GM12878 (cell line): ENCODE data around the gene ZNF804B. TPM values are rescaled to one million over a fixed set of nuclear protein-coding genes. Genes with fewer than 3 reads are reported as not detected.

ENCODE experiments used
- ATAC-seq: fragments of 200-7000 bp; cut with Tn5 transposase; 3 replicates; pipeline ENCODE4 v1.9.1; 2020; ENCODE audit warnings: mild to moderate bottlenecking, moderate library complexity
- BruUV-seq: library from RNA; stranded (reverse); fragments of 400-500 nt; replicated peaks from 2 replicates; lab custom pipeline; 2021; lab: Mats Ljungman, UMichigan
- CTCF ChIA-PET: fragments of 300-600 bp; sonication (Branson Sonifier 250); formaldehyde crosslinking; extraction: SDS; loops from one replicate; lab custom pipeline; 2021; ENCODE audit warnings: inconsistent platforms; lab: Yijun Ruan, JAX
- POLR2A ChIA-PET: fragments of 350-600 bp; formaldehyde crosslinking; extraction: SDS; loops from one replicate; lab custom pipeline; 2021; ENCODE audit warnings: inconsistent platforms; lab: Charles Lee
- RAD21 ChIA-PET: fragments of 300-600 bp; sonication (Branson Sonifier 250); formaldehyde crosslinking; loops from one replicate; lab custom pipeline; 2023; ENCODE audit warnings: antibody characterized with exemption; ENCODE audit not compliant: unreplicated experiment; lab: Charles Lee
- SMC1A ChIA-PET: fragments of 300-600 bp; sonication (Branson Sonifier 250); formaldehyde crosslinking; loops from one replicate; lab custom pipeline; 2023; ENCODE audit not compliant: unreplicated experiment, uncharacterized antibody; lab: Charles Lee
- DNase-seq: peaks from one replicate; pipeline ENCODE4 v3.0.0-alpha.2; 2011; ENCODE audit warnings: low read depth, low spot score
- FAIRE-seq: peaks from 3 replicates; lab custom pipeline; 2011; peaks lifted over from hg19 to GRCh38; lab: Jason Lieb, UNC
- H2AFZ ChIP-seq: 2 replicates; pipeline ENCODE4 v1.6.0; 2011; ENCODE audit warnings: low read depth, low read length, control low read depth; ENCODE audit not compliant: control insufficient read depth
- H3K27ac ChIP-seq: 2 replicates; pipeline ENCODE4 v1.5.1; 2011; ENCODE audit warnings: control low read depth; ENCODE audit not compliant: control insufficient read depth, insufficient read depth
- H3K27me3 ChIP-seq, 2 experiments: replicated peaks in 1 of 2; 2 replicates each; pipeline versions ENCODE4 v1.6.0 to v1.6.1; 2011; ENCODE audit warnings: low read length in 1 of 2; ENCODE audit not compliant: control insufficient read depth in 2 of 2, insufficient read depth in 2 of 2
- H3K36me3 ChIP-seq, 2 experiments: 2 replicates each; pipeline ENCODE4 v1.5.1; 2011; ENCODE audit warnings: low read length in 1 of 2; ENCODE audit not compliant: control insufficient read depth in 2 of 2, insufficient read depth in 2 of 2
- H3K4me1 ChIP-seq: 2 replicates; pipeline ENCODE4 v1.6.1; 2011; ENCODE audit warnings: mild to moderate bottlenecking, low read length, moderate library complexity, mixed read lengths; ENCODE audit not compliant: control insufficient read depth, insufficient read depth
- H3K4me2 ChIP-seq: 2 replicates; pipeline ENCODE4 v1.6.0; 2011; ENCODE audit warnings: control low read depth; ENCODE audit not compliant: control insufficient read depth, insufficient read depth
- H3K4me3 ChIP-seq: fragments of 200-600 bp; sonication (generic); 2 replicates; pipeline ENCODE4 v1.5.1; 2016
- H3K79me2 ChIP-seq: 2 replicates; pipeline ENCODE4 v1.6.0; 2011; ENCODE audit warnings: low read length; ENCODE audit not compliant: control insufficient read depth, insufficient read depth
- H3K9ac ChIP-seq: 2 replicates; pipeline ENCODE4 v1.8.0; 2011; ENCODE audit warnings: low read length, control low read depth, mixed read lengths; ENCODE audit not compliant: control insufficient read depth, insufficient read depth
- H3K9me3 ChIP-seq: replicated peaks from 3 replicates; pipeline ENCODE4 v1.5.1; 2011; ENCODE audit warnings: mild to moderate bottlenecking, low read length; ENCODE audit not compliant: control insufficient read depth, insufficient read depth
- H4K20me1 ChIP-seq: 2 replicates; pipeline ENCODE4 v1.6.0; 2011; ENCODE audit not compliant: control insufficient read depth, insufficient read depth
- BMI1 ChIP-seq: fragments of 450-650 bp; IDR thresholded peaks from 2 replicates; pipeline ENCODE4 v1.6.1; 2016; ENCODE audit warnings: mild to moderate bottlenecking, moderate library complexity, borderline replicate concordance
- CHD2 ChIP-seq: IDR thresholded peaks from 2 replicates; pipeline ENCODE4 v1.6.1; 2011; ENCODE audit warnings: low read depth, low read length, improper control_type of control experiment, borderline replicate concordance
- E4F1 ChIP-seq: fragments of 450-650 bp; IDR thresholded peaks from 2 replicates; pipeline ENCODE4 v1.6.1; 2018; ENCODE audit warnings: borderline replicate concordance, mild to moderate bottlenecking; ENCODE audit not compliant: partially characterized antibody
- EZH2 ChIP-seq: IDR thresholded peaks from 2 replicates; pipeline ENCODE4 v1.6.1; 2012; ENCODE audit warnings: low read depth, mild to moderate bottlenecking, control low read depth, inconsistent platforms, low read length, borderline replicate concordance; ENCODE audit not compliant: control insufficient read depth
- IKZF2 ChIP-seq, 2 experiments: fragments of 450-650 bp; IDR thresholded peaks; 2 replicates each; pipeline ENCODE4 v1.6.1; 2017; ENCODE audit warnings: mild to moderate bottlenecking in 2 of 2, moderate library complexity in 2 of 2
- NFXL1 ChIP-seq: fragments of 450-650 bp; IDR thresholded peaks from 2 replicates; pipeline ENCODE4 v1.6.1; 2017; ENCODE audit warnings: antibody characterized with exemption, mild to moderate bottlenecking, borderline replicate concordance
- NRF1 ChIP-seq: conservative IDR thresholded peaks from 2 replicates; pipeline ENCODE4 v1.6.1; 2011; ENCODE audit warnings: mild to moderate bottlenecking, low read depth, low read length, improper control_type of control experiment
- RCOR1 ChIP-seq: conservative IDR thresholded peaks from 2 replicates; pipeline ENCODE4 v1.6.1; 2012; ENCODE audit warnings: low read depth, low read length, improper control_type of control experiment
- SUPT20H ChIP-seq: IDR thresholded peaks from 2 replicates; pipeline ENCODE4 v1.6.1; 2011; ENCODE audit warnings: low read depth, mild to moderate bottlenecking, low read length, moderate library complexity, borderline replicate concordance; ENCODE audit not compliant: control insufficient read depth
- TAF1 ChIP-seq: IDR thresholded peaks from 2 replicates; pipeline ENCODE4 v1.6.1; 2011; ENCODE audit warnings: mild to moderate bottlenecking, low read depth, low read length, borderline replicate concordance
- WGBS: methylation state at CpG from one replicate; pipeline ENCODE4 v1.1.6; 2016; ENCODE audit warnings: low lambda C conversion rate; ENCODE audit not compliant: insufficient replicate concordance, insufficient coverage; ENCODE audit errors: missing lambda C conversion rate; 5-methylcytosine and 5-hydroxymethylcytosine counted together
- in situ Hi-C: fragments of 300-500 bp; cut with MboI; formaldehyde crosslinking; loops from 9 replicates; pipeline ENCODE4 v1.14.3; 2018; ENCODE audit warnings: mixed read lengths
- intact Hi-C: fragments of 100-400 bp; cut with micrococcal nuclease; formaldehyde crosslinking; loops from one replicate; pipeline ENCODE4 v1.14.2; 2022; ENCODE audit not compliant: unreplicated experiment
- polyA plus RNA-seq, 11 experiments: library from polyadenylated mRNA; depleted of rRNA in 4 of 11; unstranded in 6 of 11; stranded (reverse) in 5 of 11; fragments of >200 nt; fragmentation: Nextera tagmentation in 4 of 11; fragmentation: Illumina TruSeq in 1 of 11; extraction: Ambion mirVana in 4 of 11; extraction: Trizol in 1 of 11; gene quantifications; 1 replicate in 1 of 11; 2 replicates in 10 of 11; pipeline versions ENCODE4 v1.2.1 to v1.2.3, GENCODE V29; 2011 to 2016; ENCODE audit warnings: inconsistent platforms in 2 of 11, missing spikeins in 2 of 11, low read depth in 1 of 11
- total RNA-seq, 4 experiments: library from RNA; depleted of rRNA in 3 of 4; stranded (reverse); fragments of >200 nt in 3 of 4; fragmentation: Illumina TruSeq in 1 of 4; extraction: Trizol in 1 of 4; gene quantifications; 2 replicates each; pipeline versions ENCODE4 v1.2.1 to v1.2.3, GENCODE V29; 2013 to 2021
- TF ChIP-seq, protein P1 (sequence below): IDR thresholded peaks from 2 replicates; pipeline ENCODE4 v1.6.1; 2012; ENCODE audit warnings: low read depth, low read length, improper control_type of control experiment
- TF ChIP-seq, protein P2 (sequence below): fragments of 450-650 bp; IDR thresholded peaks from 2 replicates; pipeline ENCODE4 v1.6.1; 2017; ENCODE audit warnings: mild to moderate bottlenecking, moderate library complexity

The ZNF804B gene
- total and polyA plus RNA-seq, 10 of the 15 experiments (the other 5 are each of a cell fraction or from before 2014, with no cell fraction given), result not detected

- H3K27me3 ChIP-seq, result no peaks in the 10 kb centered on the region
- no peaks in the 10 kb centered on the region for H3K9me3 ChIP-seq
- no peak for ATAC-seq
- TF ChIP-seq EZH2 (no peak), TAF1 (no peak), NFXL1 (no peak), E4F1 (no peak), NRF1 (no peak), RCOR1 (no peak), BMI1 (no peak), CHD2 (no peak), SUPT20H (no peak), IKZF2 (IDR thresholded peaks at IDR 0.05) (no peak)
- TF ChIP-seq, protein P1, sequence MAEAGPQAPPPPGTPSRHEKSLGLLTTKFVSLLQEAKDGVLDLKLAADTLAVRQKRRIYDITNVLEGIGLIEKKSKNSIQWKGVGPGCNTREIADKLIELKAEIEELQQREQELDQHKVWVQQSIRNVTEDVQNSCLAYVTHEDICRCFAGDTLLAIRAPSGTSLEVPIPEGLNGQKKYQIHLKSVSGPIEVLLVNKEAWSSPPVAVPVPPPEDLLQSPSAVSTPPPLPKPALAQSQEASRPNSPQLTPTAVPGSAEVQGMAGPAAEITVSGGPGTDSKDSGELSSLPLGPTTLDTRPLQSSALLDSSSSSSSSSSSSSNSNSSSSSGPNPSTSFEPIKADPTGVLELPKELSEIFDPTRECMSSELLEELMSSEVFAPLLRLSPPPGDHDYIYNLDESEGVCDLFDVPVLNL, result no peak
- TF ChIP-seq, protein P2, sequence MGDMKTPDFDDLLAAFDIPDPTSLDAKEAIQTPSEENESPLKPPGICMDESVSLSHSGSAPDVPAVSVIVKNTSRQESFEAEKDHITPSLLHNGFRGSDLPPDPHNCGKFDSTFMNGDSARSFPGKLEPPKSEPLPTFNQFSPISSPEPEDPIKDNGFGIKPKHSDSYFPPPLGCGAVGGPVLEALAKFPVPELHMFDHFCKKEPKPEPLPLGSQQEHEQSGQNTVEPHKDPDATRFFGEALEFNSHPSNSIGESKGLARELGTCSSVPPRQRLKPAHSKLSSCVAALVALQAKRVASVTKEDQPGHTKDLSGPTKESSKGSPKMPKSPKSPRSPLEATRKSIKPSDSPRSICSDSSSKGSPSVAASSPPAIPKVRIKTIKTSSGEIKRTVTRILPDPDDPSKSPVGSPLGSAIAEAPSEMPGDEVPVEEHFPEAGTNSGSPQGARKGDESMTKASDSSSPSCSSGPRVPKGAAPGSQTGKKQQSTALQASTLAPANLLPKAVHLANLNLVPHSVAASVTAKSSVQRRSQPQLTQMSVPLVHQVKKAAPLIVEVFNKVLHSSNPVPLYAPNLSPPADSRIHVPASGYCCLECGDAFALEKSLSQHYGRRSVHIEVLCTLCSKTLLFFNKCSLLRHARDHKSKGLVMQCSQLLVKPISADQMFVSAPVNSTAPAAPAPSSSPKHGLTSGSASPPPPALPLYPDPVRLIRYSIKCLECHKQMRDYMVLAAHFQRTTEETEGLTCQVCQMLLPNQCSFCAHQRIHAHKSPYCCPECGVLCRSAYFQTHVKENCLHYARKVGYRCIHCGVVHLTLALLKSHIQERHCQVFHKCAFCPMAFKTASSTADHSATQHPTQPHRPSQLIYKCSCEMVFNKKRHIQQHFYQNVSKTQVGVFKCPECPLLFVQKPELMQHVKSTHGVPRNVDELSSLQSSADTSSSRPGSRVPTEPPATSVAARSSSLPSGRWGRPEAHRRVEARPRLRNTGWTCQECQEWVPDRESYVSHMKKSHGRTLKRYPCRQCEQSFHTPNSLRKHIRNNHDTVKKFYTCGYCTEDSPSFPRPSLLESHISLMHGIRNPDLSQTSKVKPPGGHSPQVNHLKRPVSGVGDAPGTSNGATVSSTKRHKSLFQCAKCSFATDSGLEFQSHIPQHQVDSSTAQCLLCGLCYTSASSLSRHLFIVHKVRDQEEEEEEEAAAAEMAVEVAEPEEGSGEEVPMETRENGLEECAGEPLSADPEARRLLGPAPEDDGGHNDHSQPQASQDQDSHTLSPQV, result no peak
- RAD21 ChIA-PET, result no interaction called here
- no peak for DNase-seq
- no peak overlapping the region for H2AFZ ChIP-seq
- no peak overlapping the region for H3K4me2 ChIP-seq
- H3K4me1 ChIP-seq, result no peaks in the 10 kb centered on the region
- H3K9ac ChIP-seq, result no peak overlapping the region
- CTCF ChIA-PET, result no interaction called here
- 21% methylated on average over 3 of the region's 3 CpGs for WGBS
- no TSS peak for BruUV-seq
- H3K4me3 ChIP-seq, result no peak overlapping the region
- H3K79me2 ChIP-seq, result no peaks in the 10 kb centered on the region
- no peaks in the 10 kb centered on the region for H4K20me1 ChIP-seq
- POLR2A ChIA-PET, result no interaction called here
- SMC1A ChIA-PET, result interaction anchor here (1.6 kb wide), 1 partner anchor 10 kb away, joined by 7 read pairs; no protein-coding TSS in a partner anchor
- in situ Hi-C loops (no loop called here), intact Hi-C loops (no loop called here)
- no peaks in the 10 kb centered on the region for H3K36me3 ChIP-seq
- FAIRE-seq, result no peak
- no peak overlapping the region for H3K27ac ChIP-seq
Measured at GRCh38 chr7:88929719-88930118, 170.2 kb downstream of the ZNF804B start.
